Liver (tissue), 9 donors: ENCODE data around the gene TPGS1. TPM values are rescaled to one million over a fixed set of nuclear protein-coding genes. Genes with fewer than 3 reads are reported as not detected.

Experiments used
- DNase-seq: peaks from one replicate; pipeline ENCODE4 v3.0.0-alpha.2; 2017; ENCODE audit warnings: low spot score
- H3K27ac ChIP-seq, 2 donors: one replicate each; pipeline ENCODE4 v1.7.0; 2013; ENCODE audit warnings: inconsistent platforms in 2 of 2, low read length in 2 of 2, control low read depth in 1 of 2, low read depth in 1 of 2, mild to moderate bottlenecking in 1 of 2
- H3K27me3 ChIP-seq, 4 donors: one replicate each; pipeline versions ENCODE4 v1.6.1 to v1.7.0; 2013; ENCODE audit warnings: low read length in 3 of 4, inconsistent platforms in 1 of 4, mild to moderate bottlenecking in 1 of 4, moderate library complexity in 1 of 4; ENCODE audit not compliant: control insufficient read depth in 4 of 4, insufficient read depth in 4 of 4
- H3K36me3 ChIP-seq, 4 donors: one replicate each; pipeline versions ENCODE4 v1.6.1 to v1.7.0; 2013; ENCODE audit warnings: low read length in 3 of 4, mild to moderate bottlenecking in 3 of 4, low read depth in 1 of 4, moderate library complexity in 1 of 4; ENCODE audit not compliant: control insufficient read depth in 4 of 4, insufficient read depth in 3 of 4
- H3K4me1 ChIP-seq, 4 donors: one replicate each; pipeline versions ENCODE4 v1.6.1 to v1.7.0; 2013; ENCODE audit warnings: low read length in 3 of 4, mild to moderate bottlenecking in 3 of 4, moderate library complexity in 1 of 4; ENCODE audit not compliant: control insufficient read depth in 4 of 4, insufficient read depth in 4 of 4
- H3K4me3 ChIP-seq, 3 donors: one replicate each; pipeline versions ENCODE4 v1.6.1 to v1.7.0; 2013; ENCODE audit warnings: low read length in 3 of 3, control low read depth in 1 of 3, low read depth in 1 of 3, mild to moderate bottlenecking in 1 of 3
- H3K9ac ChIP-seq, 2 donors: one replicate each; pipeline ENCODE4 v1.7.0; 2013; ENCODE audit warnings: low read length in 2 of 2, mild to moderate bottlenecking in 2 of 2, moderate library complexity in 2 of 2, control low read depth in 1 of 2, low read depth in 1 of 2
- H3K9me3 ChIP-seq, 4 donors: one replicate each; pipeline versions ENCODE4 v1.6.1 to v1.7.0; 2013; ENCODE audit warnings: low read length in 3 of 4; ENCODE audit not compliant: control insufficient read depth in 4 of 4
- ATF3 ChIP-seq: IDR thresholded peaks from 2 replicates; pipeline ENCODE4 v1.6.1; 2016; ENCODE audit warnings: antibody characterized with exemption
- CTCF ChIP-seq: fragments of 150-350 bp; IDR thresholded peaks from 2 replicates; pipeline ENCODE4 v1.5.1; 2017; ENCODE audit warnings: improper control_type of control experiment, low read depth, low read length; ENCODE audit not compliant: missing input control
- EGR1 ChIP-seq, 2 donors: IDR thresholded peaks; 2 replicates each; pipeline ENCODE4 v1.6.1; 2016 to 2018; ENCODE audit warnings: antibody characterized with exemption in 2 of 2, low read depth in 2 of 2
- FOXA1 ChIP-seq: IDR thresholded peaks from 2 replicates; pipeline ENCODE4 v1.6.1; 2016; ENCODE audit warnings: antibody characterized with exemption
- FOXA2 ChIP-seq: IDR thresholded peaks from 2 replicates; pipeline ENCODE4 v1.6.1; 2016; ENCODE audit warnings: antibody characterized with exemption
- GABPA ChIP-seq, 2 donors: IDR thresholded peaks in 1 of 2; conservative IDR thresholded peaks in 1 of 2; 2 replicates each; pipeline ENCODE4 v1.6.1; 2016; ENCODE audit warnings: antibody characterized with exemption in 2 of 2, mild to moderate bottlenecking in 1 of 2, moderate library complexity in 1 of 2
- HNF4A ChIP-seq, 2 donors: conservative IDR thresholded peaks; 2 replicates each; pipeline ENCODE4 v1.6.1; 2016; ENCODE audit warnings: antibody characterized with exemption in 2 of 2, mild to moderate bottlenecking in 2 of 2
- HNF4G ChIP-seq: IDR thresholded peaks from 2 replicates; pipeline ENCODE4 v1.6.1; 2016; ENCODE audit warnings: antibody characterized with exemption
- JUND ChIP-seq, 2 donors: IDR thresholded peaks; 2 replicates each; pipeline ENCODE4 v1.6.1; 2016; ENCODE audit warnings: antibody characterized with exemption in 2 of 2
- MAX ChIP-seq: IDR thresholded peaks from 2 replicates; pipeline ENCODE4 v1.6.1; 2016; ENCODE audit warnings: antibody characterized with exemption
- NR2F2 ChIP-seq: IDR thresholded peaks from 2 replicates; pipeline ENCODE4 v1.6.1; 2016; ENCODE audit warnings: antibody characterized with exemption
- RAD21 ChIP-seq, 2 donors: IDR thresholded peaks; 2 replicates each; pipeline ENCODE4 v1.6.1; 2016; ENCODE audit warnings: antibody characterized with exemption in 2 of 2, mild to moderate bottlenecking in 2 of 2
- REST ChIP-seq: IDR thresholded peaks from 2 replicates; pipeline ENCODE4 v1.6.1; 2016; ENCODE audit warnings: antibody characterized with exemption, mild to moderate bottlenecking
- RXRA ChIP-seq, 2 donors: IDR thresholded peaks; 2 replicates each; pipeline ENCODE4 v1.6.1; 2017 to 2018; ENCODE audit warnings: antibody characterized with exemption in 2 of 2, mild to moderate bottlenecking in 1 of 2
- SP1 ChIP-seq: IDR thresholded peaks from 2 replicates; pipeline ENCODE4 v1.6.1; 2018; ENCODE audit warnings: antibody characterized with exemption, mild to moderate bottlenecking
- TAF1 ChIP-seq: conservative IDR thresholded peaks from 2 replicates; pipeline ENCODE4 v1.6.1; 2016; ENCODE audit warnings: antibody characterized with exemption, mild to moderate bottlenecking
- YY1 ChIP-seq: IDR thresholded peaks from 2 replicates; pipeline ENCODE4 v1.6.1; 2016; ENCODE audit warnings: antibody characterized with exemption, mild to moderate bottlenecking
- ZBTB33 ChIP-seq: IDR thresholded peaks from 2 replicates; pipeline ENCODE4 v1.6.1; 2016; ENCODE audit warnings: antibody characterized with exemption
- WGBS: extraction: QIAGEN DNeasy Blood & Tissue Kit; methylation state at CpG from one replicate; pipeline ENCODE4 v1.1.7; 2013; 5-methylcytosine and 5-hydroxymethylcytosine counted together
- polyA plus RNA-seq, 2 donors: library from polyadenylated mRNA; stranded (reverse) in 1 of 2; unstranded in 1 of 2; fragments of 200-250 nt in 1 of 2; fragments of >200 nt in 1 of 2; fragmentation: Nextera tagmentation in 1 of 2; extraction: Ambion mirVana in 1 of 2; gene quantifications; one replicate each; pipeline versions ENCODE4 v1.2.1 to v1.2.3, GENCODE V29; 2013 to 2015
- total RNA-seq, 2 donors: library from RNA; depleted of rRNA; stranded (reverse); fragments of >200 nt; gene quantifications; one replicate each; pipeline ENCODE4 v1.2.3, GENCODE V29; 2014
- donor health status: healthy.
- donor health status: healthy.
- donor health status: healthy.
- donor health status: healthy.
- donor health status: healthy.

TPGS1 gene
- total and polyA plus RNA-seq, 4 donors, result 1.7 to 15.5 (median 14.7) TPM

- Histone ChIP-seq H3K4me3 (no peak overlapping the region), H3K36me3 (no peaks in the 10 kb centered on the region), H3K27me3 (peaks cover 0 to 5% (median 0%) of the 10 kb centered on the region in 4 donors), H3K4me1 (peaks cover 0 to 7% (median 4%) of the 10 kb centered on the region in 4 donors), H3K9ac (no peak overlapping the region), H3K9me3 (no peaks in the 10 kb centered on the region), H3K27ac (no peak overlapping the region)
- 7% methylated on average over 50 of the region's 50 CpGs for WGBS
- TF ChIP-seq SP1, result no peak
- TF ChIP-seq ZBTB33, result no peak
- no peak for TF ChIP-seq GABPA (IDR thresholded peaks at IDR 0.05 in 1 of 2, conservative IDR thresholded peaks at IDR 0.05 in 1 of 2)
- no peak for TF ChIP-seq HNF4G
- TF ChIP-seq FOXA2, result no peak
- no peak for TF ChIP-seq YY1
- TF ChIP-seq EGR1 (IDR thresholded peaks at IDR 0.05; ENCODE audit: low read depth in 2 of 2), result no peak
- no peak for TF ChIP-seq RAD21 (IDR thresholded peaks at IDR 0.05)
- TF ChIP-seq MAX, result no peak
- no peak for TF ChIP-seq REST
- no peak for TF ChIP-seq ATF3
- TF ChIP-seq HNF4A (conservative IDR thresholded peaks at IDR 0.05), result no peak
- no peak for TF ChIP-seq NR2F2
- no peak for TF ChIP-seq FOXA1
- TF ChIP-seq RXRA (IDR thresholded peaks at IDR 0.05), result no peak
- TF ChIP-seq TAF1, result no peak
- TF ChIP-seq CTCF, result no peak
- no peak for TF ChIP-seq JUND (IDR thresholded peaks at IDR 0.05)
- DNase-seq, result no peak
Measured at GRCh38 chr19:497869-498510, 9.3 kb upstream of the TPGS1 start.
